Rectal smooth muscle tissue (tissue), 1 donor: ENCODE measurements around the gene MCCC1.
A peak's percentile ranks its signal among the peaks of the same experiment; 100 is the strongest.

ENCODE experiments used
- H3K27ac ChIP-seq: one replicate; pipeline ENCODE4 v1.7.0; 2013; ENCODE audit warnings: low read depth, low read length, inconsistent platforms
- H3K27me3 ChIP-seq: one replicate; pipeline ENCODE4 v1.7.0; 2013; ENCODE audit warnings: low read length; ENCODE audit not compliant: control insufficient read depth, insufficient read depth
- H3K36me3 ChIP-seq: one replicate; pipeline ENCODE4 v1.7.0; 2013; ENCODE audit warnings: low read length; ENCODE audit not compliant: control insufficient read depth, insufficient read depth
- H3K4me1 ChIP-seq: one replicate; pipeline ENCODE4 v1.7.0; 2013; ENCODE audit warnings: low read length; ENCODE audit not compliant: control insufficient read depth, insufficient read depth
- H3K4me3 ChIP-seq: one replicate; pipeline ENCODE4 v1.7.0; 2013; ENCODE audit warnings: low read length
- H3K9ac ChIP-seq: one replicate; pipeline ENCODE4 v1.7.0; 2013; ENCODE audit warnings: low read length

MCCC1 gene

DNA sequence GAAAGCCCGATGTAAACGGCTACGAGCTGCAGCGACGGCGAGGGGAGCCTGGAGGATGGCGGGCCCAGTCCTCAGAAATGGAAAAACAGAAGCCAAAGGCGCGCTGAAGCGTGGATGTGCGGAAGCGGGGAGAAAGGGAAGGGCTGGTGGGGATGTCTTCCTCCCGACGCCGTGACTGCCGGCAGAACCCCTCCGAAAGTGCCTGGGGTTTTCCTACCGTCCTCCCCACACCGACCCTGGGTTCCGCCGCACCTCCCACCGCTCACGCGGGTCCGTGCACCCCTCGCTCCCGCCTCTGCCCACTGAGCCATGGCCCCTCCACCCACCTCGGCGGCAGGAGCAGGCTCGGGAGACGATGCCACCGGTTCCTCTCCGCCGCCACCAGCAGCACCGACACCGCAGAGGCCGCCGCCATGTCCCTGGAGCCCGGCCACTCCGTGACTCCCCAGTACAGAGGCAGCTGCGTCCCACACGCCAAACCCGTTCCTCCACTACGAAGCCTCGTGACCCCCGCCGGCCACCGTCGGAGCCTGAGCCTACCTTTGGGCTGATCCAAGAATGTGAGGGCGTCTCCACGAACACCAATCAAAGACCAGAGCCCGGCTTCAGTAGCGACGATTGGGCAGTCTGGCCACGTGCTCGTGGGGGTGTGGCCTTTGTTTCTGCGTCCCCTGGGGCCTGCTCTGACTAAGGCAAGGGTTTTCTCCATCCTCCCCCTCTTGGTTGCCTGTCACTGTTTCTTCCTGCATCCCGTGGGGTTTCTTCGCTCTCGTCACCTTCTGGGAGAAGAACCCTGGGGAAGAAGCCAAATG is at the start of gene MCCC1:
Gene MCCC1, minus strand, starts transcription at position 471 of the 812 bp plus-strand sequence. Its CDS starts 56 bp downstream, at position 415.
- peaks cover 6% of the 10 kb centered on the region for H3K4me1 ChIP-seq
- H3K4me3 ChIP-seq, result peak within 1 kb of the TSS; percentile 100
- no peaks in the 10 kb centered on the region for H3K27me3 ChIP-seq
- peak within 1 kb of the TSS; percentile 92 for H3K9ac ChIP-seq
- no peaks in the 10 kb centered on the region for H3K36me3 ChIP-seq
- H3K27ac ChIP-seq, result peak within 1 kb of the TSS; percentile 88

DNA sequence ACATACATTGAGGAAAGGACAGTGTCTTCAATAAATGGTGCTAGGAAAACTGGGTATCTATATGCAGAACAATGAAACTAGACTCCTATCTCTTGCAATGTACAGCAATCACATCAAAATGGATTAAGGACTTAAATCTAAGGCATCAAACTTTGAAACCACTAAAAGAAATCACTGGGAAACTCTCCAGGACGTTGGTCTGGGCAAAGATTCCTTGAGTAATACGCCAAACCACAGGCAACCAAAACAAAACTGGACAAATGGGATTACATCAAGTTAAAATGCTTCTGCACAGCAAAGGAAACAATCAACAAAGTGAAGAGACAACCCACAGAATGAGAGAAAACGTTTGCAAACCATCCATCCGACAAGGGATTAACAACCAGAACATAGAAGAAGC is 48.8 kb upstream of the MCCC1 start:
- no peaks in the 10 kb centered on the region for H3K27me3 ChIP-seq
- no peaks in the 10 kb centered on the region for H3K36me3 ChIP-seq
- no peaks in the 10 kb centered on the region for H3K4me1 ChIP-seq
- H3K9ac ChIP-seq, result no peak overlapping the region
- no peak overlapping the region for H3K27ac ChIP-seq
- H3K4me3 ChIP-seq, result no peak overlapping the region

DNA sequence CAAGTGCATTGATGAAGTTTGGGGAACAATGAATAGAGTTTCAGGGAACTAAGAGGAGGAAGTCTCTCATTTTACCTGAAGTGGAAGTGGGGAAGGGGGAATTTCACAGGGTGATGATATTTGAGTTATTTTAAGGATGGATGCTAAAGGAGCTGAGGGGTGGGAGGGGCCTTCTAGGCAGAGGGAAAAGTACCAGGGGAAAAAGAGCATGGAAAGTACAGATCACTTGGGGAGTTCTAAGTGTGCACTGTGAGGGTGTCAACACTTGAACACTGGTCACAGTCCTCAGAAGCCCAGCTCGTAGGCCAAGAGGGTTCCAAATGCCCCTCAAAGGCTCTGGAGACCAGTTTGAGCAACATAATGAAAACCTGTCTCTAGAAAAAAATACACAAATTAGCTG is 45.1 kb upstream of the MCCC1 start:
- Histone ChIP-seq H3K9ac (no peak overlapping the region), H3K27ac (no peak overlapping the region), H3K27me3 (no peaks in the 10 kb centered on the region), H3K4me3 (no peak overlapping the region), H3K36me3 (no peaks in the 10 kb centered on the region), H3K4me1 (no peaks in the 10 kb centered on the region)

DNA sequence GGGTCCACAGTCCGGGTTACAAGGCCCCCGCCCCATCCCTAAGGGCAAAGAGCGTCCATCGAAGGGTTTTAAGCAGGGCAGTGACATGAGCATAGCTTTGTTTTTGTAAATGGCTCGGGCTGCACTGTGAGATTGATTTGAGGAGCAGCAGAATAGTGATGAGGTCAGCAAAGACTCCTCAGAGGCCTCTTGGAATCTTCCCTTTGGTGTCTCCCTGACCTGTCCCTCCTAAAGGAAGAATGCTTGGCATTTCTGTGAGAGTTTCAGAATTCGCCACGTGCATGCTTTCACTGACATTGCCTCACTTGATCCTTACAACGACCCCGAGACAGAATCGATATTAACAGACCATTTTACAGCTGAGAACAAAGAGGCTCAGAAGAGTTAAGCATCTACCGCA is 42.9 kb upstream of the MCCC1 start:
- no peaks in the 10 kb centered on the region for H3K4me1 ChIP-seq
- no peak overlapping the region for H3K27ac ChIP-seq
- H3K27me3 ChIP-seq, result no peaks in the 10 kb centered on the region
- H3K36me3 ChIP-seq, result no peaks in the 10 kb centered on the region
- H3K4me3 ChIP-seq, result no peak overlapping the region
- no peak overlapping the region for H3K9ac ChIP-seq

DNA sequence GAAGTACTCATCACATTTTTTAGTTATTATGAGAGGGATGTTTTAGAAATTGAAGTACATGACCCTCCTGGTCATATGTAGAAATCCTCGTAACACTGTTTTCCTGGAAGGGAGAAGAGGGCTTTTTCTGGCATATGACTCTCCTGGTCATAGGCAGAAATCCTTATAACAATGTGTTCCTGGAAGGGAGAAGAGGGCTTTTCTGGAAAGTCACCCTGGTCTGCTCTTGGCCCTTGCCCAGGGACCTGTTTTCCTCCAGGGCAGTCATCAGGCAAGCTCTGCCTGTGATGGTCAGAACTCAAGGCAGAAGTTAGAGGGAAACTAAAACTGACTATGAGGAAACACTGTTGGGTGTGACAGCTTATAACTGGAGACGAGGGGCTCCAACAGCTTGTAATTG is 35.5 kb upstream of the MCCC1 start:
- Histone ChIP-seq H3K4me1 (no peaks in the 10 kb centered on the region), H3K9ac (no peak overlapping the region), H3K36me3 (no peaks in the 10 kb centered on the region), H3K4me3 (no peak overlapping the region), H3K27ac (no peak overlapping the region), H3K27me3 (no peaks in the 10 kb centered on the region)

DNA sequence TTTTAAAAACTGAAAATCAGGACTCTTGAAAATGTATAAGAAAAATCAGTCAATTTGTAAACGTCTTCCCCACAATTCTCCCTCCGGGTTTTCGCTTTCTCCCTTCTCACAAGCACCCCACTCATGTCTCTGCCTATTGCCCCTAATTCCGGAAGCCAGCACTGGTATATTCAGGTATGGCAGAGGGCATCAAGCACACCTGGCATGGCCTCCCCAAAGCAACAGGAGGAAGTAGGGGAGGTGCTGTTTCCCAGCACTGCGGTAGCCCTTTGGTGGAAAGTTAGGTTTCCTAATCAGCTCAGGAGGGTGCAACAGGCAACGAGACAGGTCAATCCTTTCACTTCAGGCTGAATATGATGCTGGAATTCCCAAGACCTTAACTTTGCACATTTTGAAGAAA is 33.1 kb upstream of the MCCC1 start:
- Histone ChIP-seq H3K4me1 (no peaks in the 10 kb centered on the region), H3K27ac (no peak overlapping the region), H3K27me3 (no peaks in the 10 kb centered on the region), H3K36me3 (no peaks in the 10 kb centered on the region), H3K4me3 (no peak overlapping the region), H3K9ac (no peak overlapping the region)

DNA sequence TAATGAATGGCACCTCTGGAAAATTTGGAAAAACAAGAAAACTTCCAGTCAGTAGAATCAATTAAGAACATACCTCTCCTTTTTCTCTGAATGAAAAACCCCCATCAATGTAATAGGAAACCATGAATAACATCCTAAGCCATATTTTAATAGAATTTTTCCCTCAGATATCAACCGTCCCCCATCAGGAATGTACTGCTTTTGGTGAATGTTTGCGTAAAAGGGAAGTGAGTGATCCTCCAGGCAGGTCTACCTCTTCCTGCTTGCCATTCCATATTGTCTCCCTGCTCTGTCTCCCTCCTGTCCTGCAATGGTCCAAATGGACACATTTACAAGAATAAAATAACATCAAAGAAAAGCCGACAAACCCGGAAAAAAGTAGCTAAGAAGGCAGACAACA is 32.4 kb upstream of the MCCC1 start:
- Histone ChIP-seq H3K9ac (no peak overlapping the region), H3K4me1 (no peaks in the 10 kb centered on the region), H3K27ac (no peak overlapping the region), H3K4me3 (no peak overlapping the region), H3K36me3 (no peaks in the 10 kb centered on the region), H3K27me3 (no peaks in the 10 kb centered on the region)

DNA sequence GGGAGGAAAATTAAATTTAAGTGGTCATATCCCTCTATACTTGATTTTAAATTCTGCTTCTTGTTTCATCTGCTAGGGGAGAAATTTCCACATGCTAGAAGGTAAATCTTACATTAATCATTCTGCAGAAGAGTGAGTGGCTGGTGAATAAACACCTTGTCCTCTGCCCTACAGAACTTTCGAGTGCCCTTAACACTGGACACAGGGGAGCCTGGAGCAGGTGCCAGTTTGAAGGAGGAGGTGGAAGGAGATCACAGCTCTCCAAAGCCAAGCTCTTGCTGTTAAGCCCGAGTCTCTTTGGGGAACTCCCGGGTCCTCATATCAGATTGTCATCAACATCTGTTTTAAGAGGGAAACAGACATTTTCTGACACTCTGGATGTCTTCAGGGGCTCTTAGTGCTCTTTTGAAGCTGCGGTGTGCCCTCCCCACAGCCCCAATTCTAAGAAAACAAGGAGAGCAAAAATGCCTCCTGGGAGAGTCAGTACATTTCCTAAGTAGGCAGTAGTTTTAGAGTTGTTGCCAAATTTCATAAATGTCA is 32.0 kb upstream of the MCCC1 start:
- Histone ChIP-seq H3K27ac (no peak overlapping the region), H3K4me3 (no peak overlapping the region), H3K36me3 (no peaks in the 10 kb centered on the region), H3K4me1 (no peaks in the 10 kb centered on the region), H3K9ac (no peak overlapping the region), H3K27me3 (no peaks in the 10 kb centered on the region)

DNA sequence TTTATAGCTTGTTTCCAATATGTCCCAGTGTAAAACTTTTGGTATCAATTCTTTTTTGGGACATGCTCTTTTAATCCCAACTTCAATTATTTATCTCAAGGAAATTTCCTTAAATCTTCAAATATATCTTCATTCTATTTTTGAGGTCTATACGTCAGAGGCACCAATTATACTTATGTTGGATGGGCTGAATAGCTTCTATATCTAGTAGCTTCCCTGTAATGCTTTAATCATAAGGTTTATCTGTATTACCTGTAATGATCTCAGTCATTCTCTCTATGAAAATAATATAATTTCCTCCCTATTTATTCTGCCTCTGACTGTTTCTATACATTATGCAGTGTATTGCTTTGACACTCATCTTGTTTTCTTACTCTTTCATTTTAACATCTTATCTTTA is 29.9 kb upstream of the MCCC1 start:
- Histone ChIP-seq H3K4me1 (no peaks in the 10 kb centered on the region), H3K4me3 (no peak overlapping the region), H3K9ac (no peak overlapping the region), H3K27me3 (no peaks in the 10 kb centered on the region), H3K36me3 (no peaks in the 10 kb centered on the region), H3K27ac (no peak overlapping the region)

DNA sequence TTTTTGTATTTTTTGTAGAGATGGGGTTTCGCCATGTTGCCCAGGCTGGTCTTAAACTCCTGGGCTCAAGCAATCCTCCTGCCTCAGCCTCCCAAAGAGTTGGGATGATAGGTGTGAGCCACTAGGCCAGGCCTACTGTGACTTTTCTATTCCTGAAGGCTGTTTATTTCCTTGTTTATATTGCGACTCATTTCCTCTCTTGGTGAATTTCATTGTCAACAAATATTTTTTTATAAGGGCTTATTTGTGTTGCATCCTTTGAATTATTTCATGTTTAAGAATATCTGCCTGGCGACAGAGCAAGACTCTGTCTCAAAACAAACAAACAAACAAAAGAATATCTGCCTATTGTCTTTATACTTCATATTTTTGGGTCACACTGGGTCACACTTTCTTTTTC is 29.4 kb upstream of the MCCC1 start:
- H3K36me3 ChIP-seq, result no peaks in the 10 kb centered on the region
- no peaks in the 10 kb centered on the region for H3K27me3 ChIP-seq
- H3K9ac ChIP-seq, result no peak overlapping the region
- no peak overlapping the region for H3K4me3 ChIP-seq
- H3K4me1 ChIP-seq, result no peaks in the 10 kb centered on the region
- H3K27ac ChIP-seq, result no peak overlapping the region

DNA sequence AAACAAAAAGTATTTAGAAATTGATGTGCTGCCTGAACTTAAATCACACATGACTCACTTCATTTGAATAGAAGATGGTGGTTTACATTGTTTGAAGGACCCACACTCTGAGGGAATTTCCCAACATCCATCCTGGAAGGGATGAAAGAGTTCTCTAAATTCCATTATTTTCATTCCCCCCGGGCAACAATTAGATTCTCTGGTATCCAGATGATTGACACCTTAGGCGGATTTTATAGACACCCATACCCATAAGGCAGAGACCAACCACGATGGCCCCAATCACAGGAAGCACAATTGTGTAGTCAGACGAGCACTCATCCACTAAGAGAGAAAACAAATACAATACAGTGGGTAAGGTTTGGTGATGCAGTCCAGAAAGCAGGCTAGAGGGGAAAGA is 24.6 kb upstream of the MCCC1 start:
- Histone ChIP-seq H3K9ac (no peak overlapping the region), H3K4me1 (no peaks in the 10 kb centered on the region), H3K4me3 (no peak overlapping the region), H3K27ac (no peak overlapping the region), H3K27me3 (no peaks in the 10 kb centered on the region), H3K36me3 (no peaks in the 10 kb centered on the region)

DNA sequence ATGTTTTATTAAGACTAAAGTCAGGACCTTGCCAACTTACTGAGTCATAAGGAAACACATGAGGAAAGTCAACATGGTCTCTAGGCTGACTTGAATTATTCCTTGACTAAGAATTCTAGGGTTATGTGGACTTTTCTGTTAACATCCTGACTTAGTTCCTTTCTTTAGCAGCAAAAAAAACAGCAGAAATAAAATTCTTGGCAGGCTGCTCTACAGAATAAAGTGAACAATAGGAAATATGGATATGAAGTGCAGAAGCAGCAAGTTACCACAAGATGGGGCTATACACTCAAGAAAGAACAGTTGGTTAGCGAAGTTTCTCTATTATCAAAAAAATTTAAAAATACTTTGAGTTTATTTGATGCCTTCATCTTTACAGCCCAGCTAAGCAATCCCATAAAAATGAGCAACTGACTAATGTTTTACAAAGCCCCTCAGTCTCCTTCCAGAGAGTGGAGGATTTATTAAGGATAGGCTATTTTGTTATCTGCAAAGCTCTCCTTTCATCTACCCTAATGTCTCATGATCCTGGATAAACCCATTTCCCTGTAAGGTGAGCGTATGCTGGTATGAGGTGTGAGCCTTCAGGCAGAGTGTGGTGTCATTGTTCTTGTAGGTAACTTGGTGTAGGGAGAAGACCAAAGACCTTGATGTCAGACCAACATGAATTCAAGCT is 23.1 kb upstream of the MCCC1 start:
- no peak overlapping the region for H3K4me3 ChIP-seq
- no peak overlapping the region for H3K27ac ChIP-seq
- H3K9ac ChIP-seq, result no peak overlapping the region
- H3K4me1 ChIP-seq, result no peaks in the 10 kb centered on the region
- H3K36me3 ChIP-seq, result no peaks in the 10 kb centered on the region
- no peaks in the 10 kb centered on the region for H3K27me3 ChIP-seq
